Measurements from ENCODE around the gene PREB.

PREB gene

DNA sequence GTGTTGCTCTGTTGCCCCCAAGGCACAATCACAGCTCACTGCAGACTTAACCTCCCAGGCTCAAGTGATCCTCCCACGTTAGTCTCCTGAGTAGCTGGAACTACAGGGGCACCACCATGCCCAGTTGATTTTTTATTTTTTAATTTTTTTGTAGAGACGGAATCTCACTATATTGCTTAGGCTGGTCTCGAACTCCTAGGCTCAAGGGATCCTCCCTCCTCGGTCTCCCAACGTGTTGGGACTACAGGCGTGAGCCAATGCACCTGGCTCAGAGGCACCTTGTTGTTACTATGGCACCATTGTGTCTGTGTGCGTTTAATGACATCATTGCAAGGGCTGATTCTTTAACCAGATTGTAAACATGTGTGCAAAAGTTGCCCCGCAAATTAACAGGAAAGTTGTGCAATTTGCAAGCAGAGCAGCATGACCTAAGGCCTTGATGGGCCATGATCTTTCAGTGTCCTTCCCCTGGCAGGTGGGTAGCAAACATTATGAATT is 37.0 kb upstream of the PREB start:
- H3K27ac ChIP-seq (ENCODE audit: low read depth, low read length) = peak overlapping the region; percentile 50
- peaks cover 0 to 33% (median 24%) of the 10 kb centered on the region in 5 donors for H3K4me1 ChIP-seq (ENCODE audit: control insufficient read depth in 5 of 5, insufficient read depth in 5 of 5, low read length in 5 of 5)
- H3K9ac ChIP-seq (ENCODE audit: low read length in 5 of 5) = no peak overlapping the region
- H3K9me3 ChIP-seq (ENCODE audit: control insufficient read depth in 5 of 5, low read length in 5 of 5) = no peaks in the 10 kb centered on the region
- no peak overlapping the region for H3K4me3 ChIP-seq (ENCODE audit: low read depth in 1 of 5, low read length in 5 of 5)
- H3K36me3 ChIP-seq (ENCODE audit: control insufficient read depth in 5 of 5, insufficient read depth in 5 of 5, low read length in 5 of 5) = no peaks in the 10 kb centered on the region
- H3K27me3 ChIP-seq (ENCODE audit: control insufficient read depth in 5 of 5, insufficient read depth in 4 of 5, low read length in 5 of 5) = no peaks in the 10 kb centered on the region

DNA sequence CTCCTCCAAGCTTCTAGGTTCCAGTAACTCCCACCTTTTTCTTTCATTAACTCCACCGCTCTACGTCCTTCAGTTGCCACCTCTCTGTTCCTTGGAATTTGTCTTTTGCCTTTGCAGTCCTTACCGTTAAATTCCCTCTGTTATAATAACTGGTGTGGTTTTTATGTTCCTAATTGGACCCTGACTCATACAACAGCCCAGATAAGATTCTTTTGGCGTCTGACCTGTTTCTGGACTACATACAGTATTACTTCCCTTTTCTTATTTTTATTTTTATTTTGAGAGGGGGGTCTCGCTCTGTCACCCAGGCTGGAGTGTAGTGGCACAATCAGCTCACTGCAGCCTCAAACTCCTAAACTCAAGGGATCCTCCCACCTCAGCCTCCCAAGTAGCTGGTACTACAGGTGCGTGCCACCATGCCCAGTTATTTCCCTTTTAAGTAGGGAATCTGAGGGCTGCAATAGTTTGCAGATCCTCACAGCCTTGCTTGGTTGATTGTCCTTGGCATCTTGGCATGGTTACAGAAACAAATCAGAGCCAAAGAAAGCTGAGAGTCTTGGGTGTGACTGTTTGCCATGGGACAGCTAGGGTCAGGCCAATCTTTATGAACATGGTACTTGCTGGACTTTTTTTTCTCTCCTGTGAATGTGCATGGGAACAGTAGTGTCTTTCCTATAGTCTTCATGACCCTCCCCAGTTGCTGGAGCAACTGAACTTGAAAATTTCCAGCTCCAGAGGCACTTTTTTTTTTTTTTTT is 36.3 kb upstream of the PREB start:
- no peaks in the 10 kb centered on the region for H3K36me3 ChIP-seq (ENCODE audit: control insufficient read depth in 5 of 5, insufficient read depth in 5 of 5, low read length in 5 of 5)
- peak overlapping the region; percentile 50 for H3K27ac ChIP-seq (ENCODE audit: low read depth, low read length)
- H3K9me3 ChIP-seq (ENCODE audit: control insufficient read depth in 5 of 5, low read length in 5 of 5) = no peaks in the 10 kb centered on the region
- H3K4me1 ChIP-seq (ENCODE audit: control insufficient read depth in 5 of 5, insufficient read depth in 5 of 5, low read length in 5 of 5) = peaks cover 0 to 33% (median 24%) of the 10 kb centered on the region in 5 donors
- H3K4me3 ChIP-seq (ENCODE audit: low read depth in 1 of 5, low read length in 5 of 5) = peak overlapping the region in 1 of 5 donors; percentile 47
- no peaks in the 10 kb centered on the region for H3K27me3 ChIP-seq (ENCODE audit: control insufficient read depth in 5 of 5, insufficient read depth in 4 of 5, low read length in 5 of 5)
- no peak overlapping the region for H3K9ac ChIP-seq (ENCODE audit: low read length in 5 of 5)

DNA sequence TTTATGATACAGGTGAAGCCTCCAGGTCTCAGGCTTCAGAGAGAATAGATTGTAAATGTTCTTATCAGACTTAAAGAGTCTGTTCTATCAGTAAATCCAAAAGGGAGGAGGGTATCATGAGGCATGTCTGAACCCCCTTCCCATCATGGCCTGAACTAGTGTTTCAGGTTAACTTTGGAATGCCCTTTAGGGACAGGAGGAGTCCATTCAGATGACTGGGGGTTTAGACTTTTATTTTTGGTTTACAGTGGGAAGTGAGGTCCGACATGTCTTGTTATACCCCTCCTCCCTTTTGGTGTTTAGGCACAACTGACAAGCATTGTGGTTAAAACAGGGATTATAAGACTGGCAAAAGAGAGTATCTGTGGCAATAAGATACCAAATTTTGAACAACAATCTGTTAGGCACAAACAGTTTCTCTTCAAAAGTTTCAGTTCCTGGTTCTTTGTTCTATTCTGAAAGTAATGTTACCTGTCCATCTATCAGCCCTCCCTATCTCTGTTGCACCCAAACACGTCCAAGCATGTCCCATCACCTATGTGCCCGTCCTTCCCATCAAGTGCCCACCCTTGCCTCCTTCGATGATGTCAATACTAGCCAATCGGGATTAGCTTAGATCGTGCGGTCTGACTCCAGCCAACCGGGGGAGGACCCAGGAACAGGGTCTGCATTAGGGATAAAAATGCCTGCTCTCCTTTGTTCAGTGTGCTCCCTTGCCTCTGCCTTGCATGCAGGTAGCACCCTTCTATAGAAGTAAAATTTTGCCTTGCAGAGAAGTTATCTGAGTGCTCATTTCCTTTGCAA is 30.7 kb upstream of the PREB start:
- Histone ChIP-seq H3K36me3 (ENCODE audit: control insufficient read depth in 5 of 5, insufficient read depth in 5 of 5, low read length in 5 of 5) (no peaks in the 10 kb centered on the region), H3K4me1 (ENCODE audit: control insufficient read depth in 5 of 5, insufficient read depth in 5 of 5, low read length in 5 of 5) (peaks cover 0 to 6% (median 3%) of the 10 kb centered on the region in 5 donors), H3K27ac (ENCODE audit: low read depth, low read length) (no peak overlapping the region), H3K4me3 (ENCODE audit: low read depth in 1 of 5, low read length in 5 of 5) (no peak overlapping the region), H3K27me3 (ENCODE audit: control insufficient read depth in 5 of 5, insufficient read depth in 4 of 5, low read length in 5 of 5) (no peaks in the 10 kb centered on the region), H3K9ac (ENCODE audit: low read length in 5 of 5) (no peak overlapping the region), H3K9me3 (ENCODE audit: control insufficient read depth in 5 of 5, low read length in 5 of 5) (no peaks in the 10 kb centered on the region)

DNA sequence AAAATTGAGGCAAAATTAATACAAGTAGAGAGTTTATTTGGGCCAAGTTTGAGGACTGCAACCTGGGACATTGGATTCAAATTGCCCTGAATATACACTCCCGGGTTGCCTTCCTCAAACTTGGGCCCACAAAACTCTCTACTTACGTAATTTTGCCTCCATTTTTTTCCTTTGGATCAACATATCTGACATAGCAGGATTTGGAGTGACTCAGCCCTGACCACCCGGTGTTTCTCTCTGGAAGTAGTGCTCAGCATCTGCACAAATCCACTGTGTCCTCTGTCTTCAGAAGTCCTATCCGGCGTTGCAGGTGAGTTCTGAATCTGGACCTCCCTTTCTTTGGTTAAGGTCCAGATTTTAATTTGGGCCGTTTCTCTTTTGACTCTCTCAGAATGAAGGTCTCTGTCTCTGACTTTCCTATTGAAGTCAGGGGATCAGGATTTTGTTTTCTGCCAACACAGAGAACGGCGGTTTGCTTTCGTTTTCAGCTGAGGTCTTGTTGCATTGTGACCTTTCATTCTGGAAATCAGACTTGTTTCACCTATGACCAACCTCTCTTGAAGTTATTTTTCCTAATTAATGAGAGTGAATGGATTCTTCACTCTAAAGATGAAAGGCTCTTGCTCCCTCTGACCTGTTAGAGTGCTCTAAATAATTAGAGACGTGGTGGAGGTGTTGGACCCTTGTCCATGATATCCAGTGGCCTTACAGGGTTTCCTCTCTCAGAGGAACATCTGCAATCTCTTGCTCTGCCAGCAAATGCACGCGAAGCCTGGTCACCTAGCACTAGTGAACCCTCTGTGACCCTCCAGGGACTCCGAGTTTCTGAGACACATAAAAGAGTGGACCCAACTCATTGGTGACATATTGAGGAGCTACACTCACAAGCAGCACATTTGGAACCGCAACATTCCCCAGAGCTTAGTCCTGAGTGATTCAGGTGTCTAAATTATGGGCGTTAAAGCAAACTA is 28.0 kb upstream of the PREB start:
- H3K36me3 ChIP-seq (ENCODE audit: control insufficient read depth in 5 of 5, insufficient read depth in 5 of 5, low read length in 5 of 5) = no peaks in the 10 kb centered on the region
- no peaks in the 10 kb centered on the region for H3K9me3 ChIP-seq (ENCODE audit: control insufficient read depth in 5 of 5, low read length in 5 of 5)
- no peak overlapping the region for H3K27ac ChIP-seq (ENCODE audit: low read depth, low read length)
- H3K4me1 ChIP-seq (ENCODE audit: control insufficient read depth in 5 of 5, insufficient read depth in 5 of 5, low read length in 5 of 5) = no peaks in the 10 kb centered on the region
- no peak overlapping the region for H3K4me3 ChIP-seq (ENCODE audit: low read depth in 1 of 5, low read length in 5 of 5)
- H3K9ac ChIP-seq (ENCODE audit: low read length in 5 of 5) = no peak overlapping the region
- no peaks in the 10 kb centered on the region for H3K27me3 ChIP-seq (ENCODE audit: control insufficient read depth in 5 of 5, insufficient read depth in 4 of 5, low read length in 5 of 5)

DNA sequence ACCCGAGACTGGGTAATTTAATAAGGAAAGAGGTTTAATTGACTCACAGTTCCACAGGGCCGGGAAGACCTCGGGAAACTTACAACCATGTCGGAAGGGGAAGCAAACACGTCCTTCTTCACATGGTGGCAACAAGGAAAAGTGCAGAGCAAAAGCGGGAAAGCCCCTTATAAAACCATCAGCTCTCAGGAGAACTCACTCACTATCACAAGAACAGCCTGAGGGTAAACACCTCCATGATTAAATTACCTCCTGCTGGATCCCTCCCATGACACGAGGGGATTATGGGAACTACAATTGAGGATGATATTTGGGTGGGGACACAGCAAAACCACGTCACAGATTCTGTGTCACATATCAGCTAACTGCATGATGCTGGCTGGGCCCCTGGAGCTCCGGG is 25.8 kb upstream of the PREB start:
- H3K9ac ChIP-seq (ENCODE audit: low read length in 5 of 5) = no peak overlapping the region
- no peaks in the 10 kb centered on the region for H3K9me3 ChIP-seq (ENCODE audit: control insufficient read depth in 5 of 5, low read length in 5 of 5)
- no peak overlapping the region for H3K4me3 ChIP-seq (ENCODE audit: low read depth in 1 of 5, low read length in 5 of 5)
- no peaks in the 10 kb centered on the region for H3K27me3 ChIP-seq (ENCODE audit: control insufficient read depth in 5 of 5, insufficient read depth in 4 of 5, low read length in 5 of 5)
- H3K36me3 ChIP-seq (ENCODE audit: control insufficient read depth in 5 of 5, insufficient read depth in 5 of 5, low read length in 5 of 5) = no peaks in the 10 kb centered on the region
- H3K4me1 ChIP-seq (ENCODE audit: control insufficient read depth in 5 of 5, insufficient read depth in 5 of 5, low read length in 5 of 5) = no peaks in the 10 kb centered on the region
- no peak overlapping the region for H3K27ac ChIP-seq (ENCODE audit: low read depth, low read length)

DNA sequence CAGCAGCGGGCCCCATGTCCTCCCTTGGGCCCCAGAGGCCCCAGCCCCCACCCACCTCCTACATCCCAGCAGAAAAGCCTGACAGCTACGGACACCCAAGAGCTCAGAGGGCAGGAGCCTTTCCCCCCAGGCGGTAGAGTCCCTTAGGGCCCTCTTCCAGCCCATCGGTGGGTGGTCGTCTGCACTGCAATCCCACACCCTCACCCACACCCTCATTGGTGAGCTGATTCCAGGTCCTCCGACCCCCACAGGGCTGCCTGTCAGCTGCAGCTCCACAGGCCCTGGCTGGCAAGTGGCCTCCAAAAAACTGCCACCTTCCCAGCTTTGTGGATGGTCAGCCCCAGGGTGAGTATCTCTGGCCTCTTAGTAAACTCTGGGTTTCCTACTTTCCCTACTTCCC is 24.8 kb upstream of the PREB start:
- no peaks in the 10 kb centered on the region for H3K9me3 ChIP-seq (ENCODE audit: control insufficient read depth in 5 of 5, low read length in 5 of 5)
- H3K36me3 ChIP-seq (ENCODE audit: control insufficient read depth in 5 of 5, insufficient read depth in 5 of 5, low read length in 5 of 5) = no peaks in the 10 kb centered on the region
- H3K9ac ChIP-seq (ENCODE audit: low read length in 5 of 5) = no peak overlapping the region
- no peaks in the 10 kb centered on the region for H3K27me3 ChIP-seq (ENCODE audit: control insufficient read depth in 5 of 5, insufficient read depth in 4 of 5, low read length in 5 of 5)
- no peak overlapping the region for H3K4me3 ChIP-seq (ENCODE audit: low read depth in 1 of 5, low read length in 5 of 5)
- no peak overlapping the region for H3K27ac ChIP-seq (ENCODE audit: low read depth, low read length)
- peaks cover 0 to 2% (median 0%) of the 10 kb centered on the region in 5 donors for H3K4me1 ChIP-seq (ENCODE audit: control insufficient read depth in 5 of 5, insufficient read depth in 5 of 5, low read length in 5 of 5)

DNA sequence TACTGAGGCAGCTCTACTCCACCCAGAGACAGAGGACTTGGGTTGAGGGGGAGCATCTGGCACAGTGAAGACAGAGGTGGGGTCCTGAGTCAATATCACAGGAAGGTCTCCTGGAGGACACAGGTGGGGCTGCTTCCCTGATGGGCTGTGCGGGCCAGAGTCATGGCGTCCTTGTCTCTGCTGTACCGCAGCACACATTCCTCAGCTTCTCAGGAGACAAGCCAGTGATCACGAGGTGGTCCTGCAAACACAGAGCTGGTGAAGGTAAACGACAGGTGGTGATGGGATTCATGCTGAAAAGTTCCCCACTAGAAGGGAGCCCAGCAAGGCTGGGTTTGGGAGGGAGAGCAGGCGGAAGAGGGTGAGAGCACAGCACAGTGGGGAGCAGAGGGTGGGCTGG is 24.0 kb upstream of the PREB start:
- Histone ChIP-seq H3K9me3 (ENCODE audit: control insufficient read depth in 5 of 5, low read length in 5 of 5) (no peaks in the 10 kb centered on the region), H3K4me3 (ENCODE audit: low read depth in 1 of 5, low read length in 5 of 5) (no peak overlapping the region), H3K36me3 (ENCODE audit: control insufficient read depth in 5 of 5, insufficient read depth in 5 of 5, low read length in 5 of 5) (no peaks in the 10 kb centered on the region), H3K27ac (ENCODE audit: low read depth, low read length) (no peak overlapping the region), H3K9ac (ENCODE audit: low read length in 5 of 5) (no peak overlapping the region), H3K4me1 (ENCODE audit: control insufficient read depth in 5 of 5, insufficient read depth in 5 of 5, low read length in 5 of 5) (peaks cover 0 to 2% (median 0%) of the 10 kb centered on the region in 5 donors), H3K27me3 (ENCODE audit: control insufficient read depth in 5 of 5, insufficient read depth in 4 of 5, low read length in 5 of 5) (no peaks in the 10 kb centered on the region)

DNA sequence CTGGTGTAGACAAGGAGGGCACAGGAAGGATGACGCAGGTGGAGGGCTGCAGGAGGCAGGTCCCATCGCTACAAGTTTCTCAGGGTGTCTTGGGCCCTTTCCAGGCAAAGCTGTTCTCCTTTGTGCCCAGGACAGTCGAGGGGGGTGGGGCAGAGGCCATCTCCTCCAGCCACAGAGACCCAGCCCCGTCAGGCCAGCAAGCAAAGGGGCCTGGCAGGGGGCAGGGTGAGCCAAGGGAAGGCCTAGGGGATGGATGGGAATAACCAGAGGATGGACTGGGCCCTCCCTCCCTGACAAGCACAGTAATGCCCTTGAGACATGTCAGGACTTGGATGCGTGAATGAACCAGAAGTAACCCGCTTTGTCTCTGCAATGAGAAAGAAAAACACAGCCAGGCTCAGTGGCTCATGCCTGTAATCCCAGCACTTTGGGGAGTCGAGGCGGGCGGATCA is 20.7 kb upstream of the PREB start:
- Histone ChIP-seq H3K4me1 (ENCODE audit: control insufficient read depth in 5 of 5, insufficient read depth in 5 of 5, low read length in 5 of 5) (peaks cover 0 to 2% (median 0%) of the 10 kb centered on the region in 5 donors), H3K9ac (ENCODE audit: low read length in 5 of 5) (no peak overlapping the region), H3K27me3 (ENCODE audit: control insufficient read depth in 5 of 5, insufficient read depth in 4 of 5, low read length in 5 of 5) (no peaks in the 10 kb centered on the region), H3K36me3 (ENCODE audit: control insufficient read depth in 5 of 5, insufficient read depth in 5 of 5, low read length in 5 of 5) (no peaks in the 10 kb centered on the region), H3K4me3 (ENCODE audit: low read depth in 1 of 5, low read length in 5 of 5) (no peak overlapping the region), H3K9me3 (ENCODE audit: control insufficient read depth in 5 of 5, low read length in 5 of 5) (no peaks in the 10 kb centered on the region), H3K27ac (ENCODE audit: low read depth, low read length) (no peak overlapping the region)

DNA sequence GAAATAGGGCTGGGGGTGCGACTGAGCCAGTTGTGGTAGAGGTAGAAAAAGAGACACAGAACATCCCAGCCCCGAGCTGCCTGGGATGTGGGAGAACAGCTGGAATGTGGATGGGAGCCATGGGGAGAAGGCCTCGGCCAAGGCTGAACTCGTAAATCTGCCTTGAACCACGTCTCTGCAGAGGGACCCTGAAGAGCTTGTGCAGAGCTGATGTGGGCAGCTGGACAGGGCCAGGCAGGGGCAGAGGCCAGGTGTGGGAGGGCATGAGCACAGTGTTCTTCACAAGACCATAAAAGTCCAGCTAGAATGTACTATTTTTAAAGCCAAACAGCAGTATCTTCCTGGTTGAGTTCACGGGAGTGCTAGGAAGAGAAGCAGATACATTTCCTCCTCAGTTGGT is 20.1 kb upstream of the PREB start:
- Histone ChIP-seq H3K27ac (ENCODE audit: low read depth, low read length) (no peak overlapping the region), H3K4me1 (ENCODE audit: control insufficient read depth in 5 of 5, insufficient read depth in 5 of 5, low read length in 5 of 5) (peaks cover 0 to 2% (median 0%) of the 10 kb centered on the region in 5 donors), H3K36me3 (ENCODE audit: control insufficient read depth in 5 of 5, insufficient read depth in 5 of 5, low read length in 5 of 5) (no peaks in the 10 kb centered on the region), H3K9me3 (ENCODE audit: control insufficient read depth in 5 of 5, low read length in 5 of 5) (no peaks in the 10 kb centered on the region), H3K4me3 (ENCODE audit: low read depth in 1 of 5, low read length in 5 of 5) (no peak overlapping the region), H3K9ac (ENCODE audit: low read length in 5 of 5) (no peak overlapping the region), H3K27me3 (ENCODE audit: control insufficient read depth in 5 of 5, insufficient read depth in 4 of 5, low read length in 5 of 5) (peaks cover 0 to 4% (median 0%) of the 10 kb centered on the region in 5 donors)
